Endothelial cell of umbilical vein (primary cell): ENCODE results near the gene FLNB. TPM values are rescaled to one million over a fixed set of nuclear protein-coding genes. Genes with fewer than 3 reads are reported as not detected.

Experiments
- BruUV-seq: library from RNA; stranded (reverse); fragments of 400-500 nt; replicated peaks from 2 replicates; lab custom pipeline; 2021; lab: Mats Ljungman, UMichigan
- CTCF ChIA-PET: fragments of 300-600, 350-600 bp; sonication (Branson Sonifier 250); formaldehyde crosslinking; loops from one replicate; lab custom pipeline; 2021; ENCODE audit warnings: antibody characterized with exemption, inconsistent platforms; lab: Charles Lee
- POLR2A ChIA-PET: fragments of 300-600, 350-600 bp; sonication (Branson Sonifier 250); formaldehyde crosslinking; loops from one replicate; lab custom pipeline; 2021; ENCODE audit warnings: antibody characterized with exemption, inconsistent platforms; lab: Charles Lee
- DNase-seq: peaks from one replicate; pipeline ENCODE4 v3.0.0-alpha.2; 2011; ENCODE audit warnings: low read depth, low spot score
- FAIRE-seq: peaks from 2 replicates; lab custom pipeline; 2011; peaks lifted over from hg19 to GRCh38; lab: Jason Lieb, UNC
- H2AFZ ChIP-seq: 2 replicates; pipeline ENCODE4 v1.6.0; 2012; ENCODE audit warnings: low read depth, low read length, control low read depth, inconsistent platforms
- H3K27ac ChIP-seq: 2 replicates; pipeline ENCODE4 v1.5.1; 2011; ENCODE audit warnings: low read depth, mild to moderate bottlenecking, control low read depth, low read length, moderate library complexity; ENCODE audit not compliant: insufficient read depth
- H3K27me3 ChIP-seq, 2 experiments: 2 replicates each; pipeline versions ENCODE4 v1.6.0 to v1.6.1; 2011; ENCODE audit warnings: low read length in 2 of 2, mixed read lengths in 1 of 2; ENCODE audit not compliant: control insufficient read depth in 2 of 2, insufficient read depth in 2 of 2
- H3K36me3 ChIP-seq, 2 experiments: 2 replicates in 1 of 2; 3 replicates in 1 of 2; pipeline ENCODE4 v1.5.1; 2011; ENCODE audit warnings: low read length in 2 of 2, mild to moderate bottlenecking in 1 of 2, moderate library complexity in 1 of 2; ENCODE audit not compliant: control insufficient read depth in 2 of 2, insufficient read depth in 2 of 2; ENCODE audit errors: extremely low read depth in 1 of 2
- H3K4me1 ChIP-seq: 3 replicates; pipeline ENCODE4 v1.5.1; 2011; ENCODE audit warnings: mild to moderate bottlenecking, low read length; ENCODE audit not compliant: control insufficient read depth, insufficient read depth; ENCODE audit errors: extremely low read depth
- H3K4me2 ChIP-seq: 2 replicates; pipeline ENCODE4 v1.6.1; 2011; ENCODE audit warnings: low read length, control low read depth, mixed read lengths; ENCODE audit not compliant: insufficient read depth
- H3K4me3 ChIP-seq, 3 experiments: fragments of 200-600 bp in 1 of 3; sonication (generic), shearing (Covaris generic) in 1 of 3; replicated peaks in 1 of 3; 2 replicates each; pipeline ENCODE4 v1.5.1; 2011 to 2016; ENCODE audit warnings: control low read depth in 3 of 3, low read length in 3 of 3, mild to moderate bottlenecking in 2 of 3, inconsistent platforms in 1 of 3, low read depth in 1 of 3, moderate library complexity in 1 of 3; ENCODE audit not compliant: insufficient read depth in 1 of 3
- H3K79me2 ChIP-seq: 2 replicates; pipeline ENCODE4 v1.6.0; 2012; ENCODE audit warnings: low read length, inconsistent platforms; ENCODE audit not compliant: control insufficient read depth, insufficient read depth
- H3K9ac ChIP-seq: replicated peaks from 2 replicates; pipeline ENCODE3; 2011; ENCODE audit warnings: low read length, control low read depth; ENCODE audit not compliant: insufficient read depth; ENCODE audit errors: extremely low read depth
- H3K9me1 ChIP-seq: replicated peaks from 3 replicates; pipeline ENCODE4 v1.6.0; 2011; ENCODE audit warnings: mild to moderate bottlenecking, low read length; ENCODE audit not compliant: control insufficient read depth, insufficient read depth; ENCODE audit errors: extremely low read depth
- H3K9me3 ChIP-seq: replicated peaks from 2 replicates; pipeline ENCODE4 v1.5.1; 2012; ENCODE audit warnings: low read length, inconsistent platforms; ENCODE audit not compliant: control insufficient read depth, insufficient read depth
- H4K20me1 ChIP-seq: replicated peaks from 2 replicates; pipeline ENCODE3; 2011; ENCODE audit warnings: mild to moderate bottlenecking, low read length; ENCODE audit not compliant: control insufficient read depth, insufficient read depth; ENCODE audit errors: extremely low read depth
- EZH2 ChIP-seq: IDR thresholded peaks from 2 replicates; pipeline ENCODE4 v1.6.1; 2012; ENCODE audit warnings: borderline replicate concordance, low read depth, mild to moderate bottlenecking, moderate library complexity, low read length, inconsistent platforms; ENCODE audit not compliant: severe bottlenecking
- FOS ChIP-seq: IDR thresholded peaks from 2 replicates; pipeline ENCODE4 v1.6.1; 2011; ENCODE audit warnings: mild to moderate bottlenecking, low read length, moderate library complexity, borderline replicate concordance; ENCODE audit not compliant: insufficient read depth
- GATA2 ChIP-seq: IDR thresholded peaks from 2 replicates; pipeline ENCODE4 v1.7.0; 2011; ENCODE audit warnings: low read depth, mild to moderate bottlenecking, moderate library complexity, mixed read lengths, low read length; ENCODE audit not compliant: insufficient read length, insufficient read depth
- JUN ChIP-seq: IDR thresholded peaks from 2 replicates; pipeline ENCODE4 v1.6.1; 2011; ENCODE audit warnings: borderline replicate concordance, low read depth; ENCODE audit not compliant: insufficient read length, insufficient read depth
- MYC ChIP-seq: IDR thresholded peaks from one replicate; pipeline ENCODE4 v1.6.1; 2011; ENCODE audit warnings: mild to moderate bottlenecking, low read depth, low read length
- POLR2A ChIP-seq: IDR thresholded peaks from 2 replicates; pipeline ENCODE4 v1.6.1; 2012; ENCODE audit warnings: low read depth, mild to moderate bottlenecking, control low read depth, low read length
- POLR2AphosphoS5 ChIP-seq: IDR thresholded peaks from 2 replicates; pipeline ENCODE4 v1.6.1; 2012; ENCODE audit warnings: low read depth, mild to moderate bottlenecking, control low read depth, low read length, moderate library complexity; ENCODE audit not compliant: insufficient read depth
- dilution Hi-C: fragments of 300-500 bp; cut with MboI; formaldehyde crosslinking; loops from one replicate; pipeline ENCODE4 v1.15.0; 2019; ENCODE audit warnings: low sequenced_read_pairs; ENCODE audit not compliant: extremely low pct_ligation_motif_present
- intact Hi-C: fragments of 100-400 bp; cut with micrococcal nuclease; formaldehyde crosslinking; loops from one replicate; pipeline ENCODE4 v1.10.0; 2022
- polyA plus RNA-seq, 4 experiments: library from polyadenylated mRNA; depleted of rRNA in 3 of 4; stranded (reverse) in 3 of 4; unstranded in 1 of 4; fragments of >200 nt; gene quantifications; 2 replicates each; pipeline versions ENCODE4 v1.2.1 to v1.2.3, GENCODE V29; 2011 to 2012; ENCODE audit warnings: missing spikeins in 1 of 4
- total RNA-seq: library from RNA; stranded (reverse); gene quantifications from 2 replicates; pipeline ENCODE4 v1.2.3, GENCODE V29; 2021
- TF ChIP-seq, protein P1 (sequence below): IDR thresholded peaks from 2 replicates; pipeline ENCODE4 v1.6.1; 2011; ENCODE audit not compliant: insufficient read depth, insufficient read length
- TF ChIP-seq, protein P2 (sequence below), 2 donors: IDR thresholded peaks; 1 replicate in 1 of 2; 2 replicates in 1 of 2; pipeline ENCODE4 v1.5.1; 2011; ENCODE audit warnings: low read length in 2 of 2, mild to moderate bottlenecking in 2 of 2, moderate library complexity in 2 of 2, control low read depth in 1 of 2, inconsistent platforms in 1 of 2, low read depth in 1 of 2; ENCODE audit not compliant: insufficient read depth in 1 of 2; ENCODE audit errors: extremely low read depth in 1 of 2

FLNB gene
- total and polyA plus RNA-seq, 2 donors (not counting 3 experiments of a cell fraction or from before 2014, with no cell fraction given): 479 to 670 TPM

DNA sequence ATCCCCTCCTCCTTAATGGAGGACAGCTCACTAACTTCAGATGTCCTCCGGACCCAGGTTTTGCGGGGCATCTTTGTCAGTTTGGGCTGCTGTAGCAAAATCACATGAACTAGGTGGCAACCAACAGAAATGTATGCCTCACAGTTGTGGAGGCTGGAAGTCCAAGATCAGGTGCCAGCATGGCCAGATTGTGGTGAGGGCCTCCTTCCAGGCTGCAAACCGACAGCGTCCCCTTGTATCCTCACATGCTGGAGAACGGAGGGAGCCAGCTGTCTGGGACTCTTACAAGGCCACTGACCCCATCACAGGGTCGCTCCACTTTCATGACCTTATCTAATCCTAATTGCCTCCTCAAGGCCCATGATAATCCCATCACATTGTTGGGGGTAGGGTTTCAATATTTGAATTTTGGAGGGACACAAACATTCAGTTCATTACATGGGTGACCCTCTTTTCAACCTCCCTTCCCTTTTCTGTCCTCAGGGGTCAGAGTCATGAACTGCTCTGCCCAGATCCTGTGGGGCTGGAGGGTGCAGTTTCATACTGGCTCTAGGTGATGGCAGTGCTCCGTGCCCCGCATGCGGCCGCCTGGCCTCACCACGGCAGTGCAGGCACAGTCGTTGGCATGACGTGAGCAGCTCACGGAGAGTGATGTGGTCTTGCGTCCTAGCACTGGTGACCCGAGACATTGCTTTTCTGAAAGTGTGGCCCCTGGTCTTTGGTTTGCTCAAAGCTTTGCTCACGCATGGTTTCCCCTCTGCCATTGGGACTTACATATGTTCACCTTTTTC lies 144.2 kb downstream of the FLNB start:
- Histone ChIP-seq H3K9ac (no peak overlapping the region), H3K9me3 (no peaks in the 10 kb centered on the region), H3K4me3 (no peak overlapping the region), H4K20me1 (no peaks in the 10 kb centered on the region), H3K4me2 (no peak overlapping the region), H3K27ac (no peak overlapping the region), H3K4me1 (no peaks in the 10 kb centered on the region), H3K27me3 (no peaks in the 10 kb centered on the region), H2AFZ (no peak overlapping the region), H3K9me1 (no peaks in the 10 kb centered on the region), H3K79me2 (no peaks in the 10 kb centered on the region), H3K36me3 (peaks cover 73 to 83% of the 10 kb centered on the region in 2 experiments)
- no peak for TF ChIP-seq EZH2
- TF ChIP-seq JUN: no peak
- TF ChIP-seq, protein P1, sequence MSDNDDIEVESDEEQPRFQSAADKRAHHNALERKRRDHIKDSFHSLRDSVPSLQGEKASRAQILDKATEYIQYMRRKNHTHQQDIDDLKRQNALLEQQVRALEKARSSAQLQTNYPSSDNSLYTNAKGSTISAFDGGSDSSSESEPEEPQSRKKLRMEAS: no peak
- TF ChIP-seq, protein P2, sequence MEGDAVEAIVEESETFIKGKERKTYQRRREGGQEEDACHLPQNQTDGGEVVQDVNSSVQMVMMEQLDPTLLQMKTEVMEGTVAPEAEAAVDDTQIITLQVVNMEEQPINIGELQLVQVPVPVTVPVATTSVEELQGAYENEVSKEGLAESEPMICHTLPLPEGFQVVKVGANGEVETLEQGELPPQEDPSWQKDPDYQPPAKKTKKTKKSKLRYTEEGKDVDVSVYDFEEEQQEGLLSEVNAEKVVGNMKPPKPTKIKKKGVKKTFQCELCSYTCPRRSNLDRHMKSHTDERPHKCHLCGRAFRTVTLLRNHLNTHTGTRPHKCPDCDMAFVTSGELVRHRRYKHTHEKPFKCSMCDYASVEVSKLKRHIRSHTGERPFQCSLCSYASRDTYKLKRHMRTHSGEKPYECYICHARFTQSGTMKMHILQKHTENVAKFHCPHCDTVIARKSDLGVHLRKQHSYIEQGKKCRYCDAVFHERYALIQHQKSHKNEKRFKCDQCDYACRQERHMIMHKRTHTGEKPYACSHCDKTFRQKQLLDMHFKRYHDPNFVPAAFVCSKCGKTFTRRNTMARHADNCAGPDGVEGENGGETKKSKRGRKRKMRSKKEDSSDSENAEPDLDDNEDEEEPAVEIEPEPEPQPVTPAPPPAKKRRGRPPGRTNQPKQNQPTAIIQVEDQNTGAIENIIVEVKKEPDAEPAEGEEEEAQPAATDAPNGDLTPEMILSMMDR (IDR thresholded peaks at IDR 0.05; ENCODE audit: extremely low read depth in 1 of 2, insufficient read depth in 1 of 2, low read depth in 1 of 2, low read length in 2 of 2): no peak
- TF ChIP-seq POLR2A: no peak
- no peak for TF ChIP-seq GATA2
- no peak for TF ChIP-seq FOS
- TF ChIP-seq POLR2AphosphoS5: no peak
- TF ChIP-seq MYC: no peak
- dilution Hi-C loops: loop anchor here (10.0 kb wide), 1 partner anchor 58 kb away; no protein-coding TSS in a partner anchor
- intact Hi-C loops: no loop called here
- CTCF ChIA-PET: no interaction called here
- BruUV-seq: no TSS peak
- POLR2A ChIA-PET: no interaction called here
- no peak for FAIRE-seq
- no peak for DNase-seq
